Skeletal muscle tissue (tissue), 4 donors: ENCODE measurements around the gene SACS. TPM values are rescaled to one million over a fixed set of nuclear protein-coding genes. Genes with fewer than 3 reads are reported as not detected.
A peak's percentile ranks its signal among the peaks of the same experiment; 100 is the strongest.
"Not testable (repeated sequence)": the region's sequence is repeated elsewhere in the genome, so short reads cannot be mapped to it uniquely, and the experiment has no call there.

ENCODE experiments used
- H3K27ac ChIP-seq: one replicate; pipeline ENCODE4 v1.7.0; 2013; ENCODE audit warnings: mild to moderate bottlenecking, low read depth, low read length, inconsistent platforms
- H3K27me3 ChIP-seq, 3 donors: one replicate each; pipeline ENCODE4 v1.7.0; 2013; ENCODE audit warnings: low read length in 3 of 3; ENCODE audit not compliant: control insufficient read depth in 3 of 3, insufficient read depth in 3 of 3
- H3K36me3 ChIP-seq, 3 donors: one replicate each; pipeline ENCODE4 v1.7.0; 2013; ENCODE audit warnings: low read length in 3 of 3; ENCODE audit not compliant: control insufficient read depth in 3 of 3, insufficient read depth in 3 of 3
- H3K4me1 ChIP-seq, 3 donors: one replicate each; pipeline ENCODE4 v1.7.0; 2013; ENCODE audit warnings: low read length in 3 of 3, mild to moderate bottlenecking in 3 of 3; ENCODE audit not compliant: control insufficient read depth in 3 of 3, insufficient read depth in 3 of 3
- H3K4me3 ChIP-seq, 3 donors: one replicate each; pipeline ENCODE4 v1.7.0; 2013; ENCODE audit warnings: low read length in 3 of 3
- H3K9ac ChIP-seq, 3 donors: one replicate each; pipeline ENCODE4 v1.7.0; 2013; ENCODE audit warnings: low read length in 3 of 3, mild to moderate bottlenecking in 3 of 3, moderate library complexity in 2 of 3, low read depth in 1 of 3
- H3K9me3 ChIP-seq, 3 donors: one replicate each; pipeline ENCODE4 v1.7.0; 2013; ENCODE audit warnings: low read length in 3 of 3; ENCODE audit not compliant: control insufficient read depth in 3 of 3
- total RNA-seq: library from RNA; depleted of rRNA; stranded (reverse); fragments of >200 nt; gene quantifications from one replicate; pipeline ENCODE4 v1.2.3, GENCODE V29; 2014
- donor health status: Osteomylitis.

The SACS gene
- total RNA-seq, 1 donor from 2014 or later: 102 TPM

DNA sequence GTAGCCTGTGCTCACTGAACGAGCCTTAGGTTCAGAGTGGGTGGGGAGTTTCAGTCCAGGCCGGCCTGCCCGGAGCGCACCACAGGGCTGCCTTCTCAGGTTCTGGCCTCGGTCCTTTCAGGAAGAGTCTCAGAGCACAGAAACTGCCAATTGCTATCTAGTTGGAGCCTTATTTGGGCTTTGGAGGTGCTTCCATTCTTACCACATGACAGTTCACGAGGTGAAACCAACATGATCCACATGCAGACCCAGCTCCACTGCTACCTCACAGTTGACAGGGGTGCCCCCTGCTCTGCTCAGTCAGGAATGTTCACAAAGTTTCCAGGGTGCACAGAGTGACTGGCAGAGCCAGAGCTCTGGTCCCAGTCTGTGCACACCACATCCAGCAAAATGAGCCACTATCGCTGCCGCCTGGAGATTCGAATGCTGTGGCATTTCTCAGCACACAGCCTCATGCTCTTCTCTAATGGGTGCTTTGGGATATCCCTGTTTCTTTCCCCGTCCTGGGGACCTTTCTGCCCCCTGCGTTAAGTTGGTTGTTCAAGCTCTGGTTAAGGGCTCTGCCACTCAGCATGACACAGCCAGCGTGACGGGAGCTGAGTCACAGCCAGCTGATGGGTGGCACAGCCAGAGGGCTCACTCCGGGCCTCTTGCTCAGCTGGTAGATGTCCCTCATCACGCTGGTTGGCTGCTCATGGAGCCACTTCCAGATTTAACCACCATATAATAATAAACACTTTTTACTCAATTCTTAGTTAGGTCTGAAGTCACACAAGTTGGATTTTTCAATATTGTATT lies 7.5 kb upstream of the SACS start:
- Histone ChIP-seq H3K9me3 (no peaks in the 10 kb centered on the region), H3K4me1 (peaks cover 9 to 19% (median 9%) of the 10 kb centered on the region in 3 donors), H3K36me3 (no peaks in the 10 kb centered on the region), H3K4me3 (peak overlapping the region in 1 of 3 donors; percentile 41), H3K9ac (peak overlapping the region in 2 of 3 donors; percentile 52 to 66), H3K27ac (peak overlapping the region; percentile 81), H3K27me3 (no peaks in the 10 kb centered on the region)

DNA sequence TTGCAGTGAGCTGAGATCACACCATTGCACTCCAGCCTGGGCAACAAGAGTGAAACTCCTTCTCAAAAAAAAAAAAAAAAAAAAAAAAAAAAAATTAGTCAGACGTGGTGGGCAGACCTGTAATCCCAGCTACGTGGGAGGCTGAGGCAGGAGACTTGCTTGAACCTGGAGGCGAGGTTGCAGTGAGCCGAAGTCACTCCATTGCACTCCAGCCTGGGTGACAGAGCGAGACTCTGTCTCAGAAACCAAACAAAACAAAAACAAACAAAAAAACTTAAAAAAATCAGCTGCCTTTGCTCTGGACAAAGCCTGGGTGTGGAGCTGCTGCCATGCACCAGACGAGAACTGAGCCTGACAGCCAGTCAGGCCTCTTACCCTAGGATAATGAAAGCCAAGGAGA lies 6.8 kb upstream of the SACS start:
- Histone ChIP-seq H3K9ac (peak overlapping the region in 1 of 3 donors; percentile 66), H3K4me1 (peaks cover 9 to 19% (median 9%) of the 10 kb centered on the region in 3 donors), H3K27ac (peak overlapping the region; percentile 81)
- not testable (repeated sequence) for H3K36me3 ChIP-seq, H3K9me3 ChIP-seq, H3K27me3 ChIP-seq, H3K4me3 ChIP-seq

- Histone ChIP-seq H3K27ac (no peak overlapping the region), H3K9ac (no peak overlapping the region), H3K4me1 (peaks cover 9 to 26% (median 11%) of the 10 kb centered on the region in 3 donors), H3K9me3 (no peaks in the 10 kb centered on the region), H3K27me3 (no peaks in the 10 kb centered on the region), H3K36me3 (no peaks in the 10 kb centered on the region), H3K4me3 (no peak overlapping the region)
Observed at GRCh38 chr13:23437916-23438315, 4.4 kb upstream of the SACS start.

DNA sequence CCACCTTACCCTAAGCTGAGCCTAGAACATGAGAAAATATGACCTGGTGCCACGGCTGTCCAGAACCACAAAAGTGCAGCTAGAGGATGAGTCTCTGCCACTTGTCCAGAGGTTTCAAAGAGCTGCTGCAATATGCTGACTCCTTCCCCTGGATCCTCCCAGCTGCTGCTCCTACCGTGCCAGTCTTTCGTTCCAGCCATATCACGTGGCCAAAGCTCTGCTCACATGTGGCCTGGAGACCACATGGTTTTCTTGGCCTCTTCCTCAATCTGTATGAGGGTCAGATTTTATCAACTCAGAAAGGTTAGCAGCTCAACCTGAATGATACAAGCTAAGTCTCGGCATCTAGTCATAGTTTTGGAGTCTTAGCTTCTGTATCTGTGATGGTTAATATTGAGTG lies 3.2 kb upstream of the SACS start:
- Histone ChIP-seq H3K36me3 (no peaks in the 10 kb centered on the region), H3K27ac (no peak overlapping the region), H3K9me3 (no peaks in the 10 kb centered on the region), H3K27me3 (no peaks in the 10 kb centered on the region), H3K9ac (no peak overlapping the region), H3K4me3 (no peak overlapping the region), H3K4me1 (peaks cover 12 to 33% (median 18%) of the 10 kb centered on the region in 3 donors)

- Histone ChIP-seq H3K4me3 (no peak overlapping the region), H3K4me1 (peaks cover 12 to 31% (median 15%) of the 10 kb centered on the region in 3 donors), H3K27ac (no peak overlapping the region), H3K9ac (no peak overlapping the region), H3K27me3 (no peaks in the 10 kb centered on the region), H3K36me3 (no peaks in the 10 kb centered on the region), H3K9me3 (no peaks in the 10 kb centered on the region)
Observed at GRCh38 chr13:23434491-23434890, 989 bp upstream of the SACS start.

- Histone ChIP-seq H3K9me3 (no peaks in the 10 kb centered on the region), H3K27me3 (no peaks in the 10 kb centered on the region), H3K27ac (peak overlapping the region; percentile 14), H3K4me3 (peak overlapping the region; percentile 86 to 90 (median 89)), H3K9ac (peak overlapping the region; percentile 81 to 91 (median 81)), H3K4me1 (peaks cover 19 to 39% (median 23%) of the 10 kb centered on the region in 3 donors), H3K36me3 (no peaks in the 10 kb centered on the region)
Observed at GRCh38 chr13:23432626-23433025, 876 bp downstream of the SACS start.

DNA sequence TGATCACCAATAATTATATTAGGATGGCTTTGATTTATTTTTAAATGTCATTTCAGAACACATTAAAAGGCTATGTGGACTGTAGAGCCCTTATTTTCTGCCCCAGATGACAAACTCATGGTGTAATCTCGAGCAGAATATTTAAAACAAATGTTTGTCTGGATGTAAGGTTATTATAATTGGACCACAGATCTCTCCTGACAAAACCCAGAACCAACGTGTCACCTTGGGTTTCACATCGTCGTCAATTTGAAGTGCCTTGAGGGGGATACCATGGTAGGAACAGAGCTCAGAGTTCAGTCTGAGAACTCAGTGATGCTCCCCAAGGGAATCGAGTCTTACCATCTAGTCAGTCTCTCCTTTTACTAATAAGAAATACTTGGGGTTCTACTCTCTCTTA lies 2.8 kb downstream of the SACS start:
- peak overlapping the region in 2 of 3 donors; percentile 36 to 47 for H3K9ac ChIP-seq
- no peaks in the 10 kb centered on the region for H3K27me3 ChIP-seq
- no peaks in the 10 kb centered on the region for H3K36me3 ChIP-seq
- peaks cover 28 to 41% (median 35%) of the 10 kb centered on the region in 3 donors for H3K4me1 ChIP-seq
- H3K27ac ChIP-seq: peak overlapping the region; percentile 27
- peak overlapping the region in 1 of 3 donors; percentile 5 for H3K4me3 ChIP-seq
- H3K9me3 ChIP-seq: no peaks in the 10 kb centered on the region

- H3K27ac ChIP-seq: peak overlapping the region; percentile 59
- peak overlapping the region; percentile 34 to 51 (median 39) for H3K9ac ChIP-seq
- peak overlapping the region; percentile 32 to 62 (median 59) for H3K4me3 ChIP-seq
Observed at GRCh38 chr13:23427881-23428528, 5.5 kb downstream of the SACS start.

GRCh38 chr13:23427342-23427843 lies 6.1 kb downstream of the SACS start:
- Histone ChIP-seq H3K36me3 (peaks cover 0 to 3% (median 2%) of the 10 kb centered on the region in 3 donors), H3K4me3 (peak overlapping the region; percentile 32 to 62 (median 59)), H3K27me3 (no peaks in the 10 kb centered on the region), H3K9ac (peak overlapping the region; percentile 28 to 51 (median 34)), H3K27ac (peak overlapping the region; percentile 59), H3K4me1 (peaks cover 28 to 34% (median 33%) of the 10 kb centered on the region in 3 donors), H3K9me3 (no peaks in the 10 kb centered on the region)

More at GRCh38 chr13:23427881-23428528, 5.5 kb downstream of the SACS start:
- Histone ChIP-seq H3K9me3 (no peaks in the 10 kb centered on the region), H3K36me3 (peaks cover 0 to 3% (median 2%) of the 10 kb centered on the region in 3 donors), H3K27me3 (no peaks in the 10 kb centered on the region), H3K4me1 (peaks cover 28 to 34% (median 34%) of the 10 kb centered on the region in 3 donors)

DNA sequence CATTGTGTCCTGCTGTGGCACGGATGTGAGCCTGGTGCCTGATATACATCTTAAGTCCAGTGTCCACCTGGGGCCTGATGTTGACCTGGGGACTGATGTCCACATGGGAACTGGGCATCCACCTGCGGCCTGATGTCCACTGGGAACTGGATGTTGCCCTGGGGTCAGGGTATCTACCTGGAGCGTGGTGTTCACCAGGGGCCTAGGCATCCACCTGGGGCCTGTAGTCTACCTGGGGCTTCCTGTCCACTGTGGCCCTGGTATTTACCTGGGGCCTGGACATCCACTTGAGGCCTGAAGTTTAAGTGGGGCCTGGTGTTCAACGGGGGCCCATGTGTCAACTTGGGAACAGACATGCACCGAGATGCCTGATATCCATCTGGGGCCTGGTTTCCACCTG lies 11.9 kb downstream of the SACS start:
- no peaks in the 10 kb centered on the region for H3K27me3 ChIP-seq
- peaks cover 0 to 8% (median 3%) of the 10 kb centered on the region in 3 donors for H3K36me3 ChIP-seq
- no peak overlapping the region for H3K4me3 ChIP-seq
- no peak overlapping the region for H3K27ac ChIP-seq
- no peaks in the 10 kb centered on the region for H3K9me3 ChIP-seq
- H3K9ac ChIP-seq: no peak overlapping the region
- peaks cover 0 to 2% (median 0%) of the 10 kb centered on the region in 3 donors for H3K4me1 ChIP-seq
